Neural progenitor cell (in vitro differentiated cells): ENCODE data around the gene OLFML2B. TPM values are rescaled to one million over a fixed set of nuclear protein-coding genes. Genes with fewer than 3 reads are reported as not detected.

Experiments
- DNase-seq: peaks from one replicate; pipeline ENCODE4 v3.0.0-alpha.2; 2016; ENCODE audit warnings: low spot score
- H2AFZ ChIP-seq: fragments of 200-600 bp; sonication (generic); replicated peaks from 2 replicates; pipeline ENCODE4 v1.6.1; 2016; ENCODE audit warnings: antibody characterized with exemption
- H3F3A ChIP-seq: fragments of 200-600 bp; sonication (generic); 2 replicates; pipeline ENCODE4 v1.6.1; 2016; ENCODE audit warnings: antibody characterized with exemption, low read depth
- H3K27ac ChIP-seq: fragments of 200-600 bp; sonication (generic); 2 replicates; pipeline ENCODE4 v1.5.1; 2016; ENCODE audit warnings: mild to moderate bottlenecking
- H3K27me3 ChIP-seq: fragments of 200-600 bp; sonication (generic); 2 replicates; pipeline ENCODE4 v1.6.1; 2016; ENCODE audit warnings: mild to moderate bottlenecking, moderate library complexity
- H3K36me3 ChIP-seq: fragments of 200-600 bp; sonication (generic); 2 replicates; pipeline ENCODE4 v1.5.1; 2016
- H3K4me1 ChIP-seq: fragments of 200-600 bp; sonication (generic); 2 replicates; pipeline ENCODE4 v1.6.1; 2016; ENCODE audit warnings: mixed run types
- H3K4me2 ChIP-seq: fragments of 200-600 bp; sonication (generic); 2 replicates; pipeline ENCODE4 v1.6.1; 2016
- H3K4me3 ChIP-seq: fragments of 200-600 bp; sonication (generic); 2 replicates; pipeline ENCODE4 v1.5.1; 2016
- H3K79me2 ChIP-seq: fragments of 200-600 bp; sonication (generic); 2 replicates; pipeline ENCODE4 v1.6.1; 2016; ENCODE audit warnings: low read depth
- H3K9ac ChIP-seq: fragments of 200-600 bp; sonication (generic); 2 replicates; pipeline ENCODE4 v1.6.1; 2016
- H3K9me3 ChIP-seq: fragments of 200-600 bp; sonication (generic); 2 replicates; pipeline ENCODE4 v1.5.1; 2016; ENCODE audit warnings: low read depth
- H4K20me1 ChIP-seq: fragments of 200-600 bp; sonication (generic); 2 replicates; pipeline ENCODE4 v1.6.1; 2016; ENCODE audit warnings: low read depth
- H3K27ac Mint-ChIP-seq: 3 replicates; pipeline ENCODE4 v1.8.0; 2021; ENCODE audit warnings: mixed read lengths
- H3K27me3 Mint-ChIP-seq: 2 replicates; pipeline ENCODE4 v1.8.0; 2022; ENCODE audit warnings: low read depth, mild to moderate bottlenecking, inconsistent platforms, moderate library complexity, mixed read lengths; ENCODE audit not compliant: insufficient read depth
- H3K36me3 Mint-ChIP-seq: 3 replicates; pipeline ENCODE4 v1.8.0; 2021; ENCODE audit warnings: mixed read lengths
- H3K4me1 Mint-ChIP-seq: 3 replicates; pipeline ENCODE4 v1.8.0; 2021; ENCODE audit warnings: mixed read lengths
- H3K4me3 Mint-ChIP-seq: 3 replicates; pipeline ENCODE4 v1.8.0; 2021; ENCODE audit warnings: mild to moderate bottlenecking, moderate library complexity, mixed read lengths
- H3K9me3 Mint-ChIP-seq: 3 replicates; pipeline ENCODE4 v1.8.0; 2020; ENCODE audit warnings: mixed read lengths
- EZH2 ChIP-seq: fragments of 200-600 bp; sonication (generic); IDR thresholded peaks from 2 replicates; pipeline ENCODE4 v1.6.1; 2017; ENCODE audit warnings: antibody characterized with exemption, mild to moderate bottlenecking, moderate library complexity
- EZH2phosphoT487 ChIP-seq: fragments of 200-600 bp; sonication (generic); IDR thresholded peaks from 2 replicates; pipeline ENCODE4 v1.6.1; 2017; ENCODE audit warnings: antibody characterized with exemption
- total RNA-seq: library from RNA; depleted of rRNA; stranded (reverse); fragments of >200 nt; gene quantifications from 2 replicates; pipeline ENCODE4 v1.2.3, GENCODE V29; 2015; ENCODE audit warnings: low replicate concordance
- TF ChIP-seq, protein P1 (sequence below): fragments of 200-600 bp; sonication (generic); IDR thresholded peaks from 2 replicates; pipeline ENCODE4 v1.5.1; 2017; ENCODE audit warnings: antibody characterized with exemption, mild to moderate bottlenecking

OLFML2B gene
- total RNA-seq, 1 donor from 2014 or later: 1.3 TPM

DNA sequence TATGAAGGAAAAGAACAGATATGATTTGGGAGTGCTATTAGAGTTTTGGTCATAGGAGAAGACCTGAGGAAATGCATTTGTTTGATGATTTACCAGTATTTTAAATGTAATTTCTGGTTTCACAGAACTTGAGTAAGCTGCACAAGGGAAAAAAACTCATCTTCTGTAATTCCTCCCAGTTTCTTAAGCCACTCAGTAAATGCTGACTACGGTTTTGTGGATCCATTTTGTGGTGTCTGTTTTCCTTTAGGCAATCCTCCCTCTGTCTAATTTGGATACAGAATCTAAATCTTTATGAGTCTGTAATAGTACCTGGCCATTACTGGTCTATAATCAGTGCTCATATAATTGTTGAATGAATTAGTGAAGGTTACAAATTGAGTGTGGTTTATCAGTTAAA is 72.0 kb downstream of the OLFML2B start:
- Mint-ChIP-seq H3K9me3 (no peaks in the 10 kb centered on the region), H3K4me1 (peaks cover 15% of the 10 kb centered on the region), H3K27me3 (no peaks in the 10 kb centered on the region), H3K27ac (no peak overlapping the region), H3K4me3 (no peak overlapping the region), H3K36me3 (no peaks in the 10 kb centered on the region)
- H3K79me2 ChIP-seq: no peaks in the 10 kb centered on the region
- H3F3A ChIP-seq: no peaks in the 10 kb centered on the region
- no peak overlapping the region for H3K9ac ChIP-seq
- no peak overlapping the region for H3K4me2 ChIP-seq
- H3K36me3 ChIP-seq: no peaks in the 10 kb centered on the region
- H3K27me3 ChIP-seq: no peaks in the 10 kb centered on the region
- no peak overlapping the region for H3K4me3 ChIP-seq
- no peaks in the 10 kb centered on the region for H3K9me3 ChIP-seq
- H3K27ac ChIP-seq: no peak overlapping the region
- H3K4me1 ChIP-seq: no peaks in the 10 kb centered on the region
- no peak overlapping the region for H2AFZ ChIP-seq
- TF ChIP-seq EZH2: no peak
- no peak for DNase-seq
- no peaks in the 10 kb centered on the region for H4K20me1 ChIP-seq

DNA sequence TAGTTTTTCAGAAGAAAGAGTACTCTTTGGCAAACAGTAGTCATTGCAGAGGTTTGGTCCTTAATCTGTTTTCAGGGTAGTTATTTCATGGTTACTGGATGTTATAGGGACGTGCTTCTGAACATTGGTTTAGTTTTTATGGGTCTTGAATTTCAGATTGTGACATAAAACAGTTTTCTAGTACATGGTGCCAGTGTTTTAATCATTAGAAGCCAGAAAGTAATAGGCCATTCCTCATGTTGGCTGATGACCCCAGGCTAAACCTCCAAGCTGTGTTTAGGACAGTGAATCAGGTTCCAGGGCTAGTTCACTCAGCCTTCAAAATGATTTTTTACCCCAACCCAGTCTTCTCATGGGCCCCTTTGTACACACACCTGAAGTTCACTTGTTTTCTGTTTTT is 73.3 kb downstream of the OLFML2B start:
- TF ChIP-seq, protein P1, sequence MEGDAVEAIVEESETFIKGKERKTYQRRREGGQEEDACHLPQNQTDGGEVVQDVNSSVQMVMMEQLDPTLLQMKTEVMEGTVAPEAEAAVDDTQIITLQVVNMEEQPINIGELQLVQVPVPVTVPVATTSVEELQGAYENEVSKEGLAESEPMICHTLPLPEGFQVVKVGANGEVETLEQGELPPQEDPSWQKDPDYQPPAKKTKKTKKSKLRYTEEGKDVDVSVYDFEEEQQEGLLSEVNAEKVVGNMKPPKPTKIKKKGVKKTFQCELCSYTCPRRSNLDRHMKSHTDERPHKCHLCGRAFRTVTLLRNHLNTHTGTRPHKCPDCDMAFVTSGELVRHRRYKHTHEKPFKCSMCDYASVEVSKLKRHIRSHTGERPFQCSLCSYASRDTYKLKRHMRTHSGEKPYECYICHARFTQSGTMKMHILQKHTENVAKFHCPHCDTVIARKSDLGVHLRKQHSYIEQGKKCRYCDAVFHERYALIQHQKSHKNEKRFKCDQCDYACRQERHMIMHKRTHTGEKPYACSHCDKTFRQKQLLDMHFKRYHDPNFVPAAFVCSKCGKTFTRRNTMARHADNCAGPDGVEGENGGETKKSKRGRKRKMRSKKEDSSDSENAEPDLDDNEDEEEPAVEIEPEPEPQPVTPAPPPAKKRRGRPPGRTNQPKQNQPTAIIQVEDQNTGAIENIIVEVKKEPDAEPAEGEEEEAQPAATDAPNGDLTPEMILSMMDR: no peak
- TF ChIP-seq EZH2: no peak
- no peak for TF ChIP-seq EZH2phosphoT487
- H3K4me1 ChIP-seq: no peaks in the 10 kb centered on the region
- Mint-ChIP-seq H3K27me3 (no peaks in the 10 kb centered on the region), H3K36me3 (no peaks in the 10 kb centered on the region), H3K4me1 (peaks cover 14% of the 10 kb centered on the region), H3K4me3 (no peak overlapping the region), H3K27ac (no peak overlapping the region), H3K9me3 (no peaks in the 10 kb centered on the region)
- H3K9me3 ChIP-seq: no peaks in the 10 kb centered on the region
- no peak overlapping the region for H2AFZ ChIP-seq
- H3K79me2 ChIP-seq: no peaks in the 10 kb centered on the region
- DNase-seq: no peak
- H3F3A ChIP-seq: no peaks in the 10 kb centered on the region
- no peak overlapping the region for H3K27ac ChIP-seq
- H3K36me3 ChIP-seq: no peaks in the 10 kb centered on the region
- H3K4me2 ChIP-seq: no peak overlapping the region
- H3K9ac ChIP-seq: no peak overlapping the region
- no peak overlapping the region for H3K4me3 ChIP-seq
- no peaks in the 10 kb centered on the region for H3K27me3 ChIP-seq
- H4K20me1 ChIP-seq: no peaks in the 10 kb centered on the region

DNA sequence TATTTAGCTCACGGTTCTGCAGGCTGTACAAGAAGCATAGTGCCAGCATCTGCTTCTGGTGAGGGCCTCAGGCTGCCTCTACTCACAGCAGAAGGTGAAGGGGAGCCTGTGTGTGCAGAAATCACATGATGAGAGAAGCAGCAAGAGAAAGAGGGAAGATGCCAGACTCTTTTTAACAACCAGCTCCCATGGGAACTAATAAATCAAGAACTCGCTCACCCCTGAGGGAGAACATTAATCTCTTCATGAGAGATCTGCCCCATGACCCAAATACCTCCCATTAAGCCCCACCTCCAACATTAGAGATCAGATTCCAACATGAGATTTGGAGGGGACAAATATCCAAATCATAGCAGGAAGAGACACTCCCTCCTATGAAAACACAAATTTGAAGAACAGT is 74.1 kb downstream of the OLFML2B start:
- no peaks in the 10 kb centered on the region for H3K9me3 ChIP-seq
- no peaks in the 10 kb centered on the region for H3K4me1 ChIP-seq
- Mint-ChIP-seq H3K27ac (no peak overlapping the region), H3K9me3 (no peaks in the 10 kb centered on the region), H3K4me3 (no peak overlapping the region), H3K36me3 (peaks cover under 1% of the 10 kb centered on the region), H3K27me3 (no peaks in the 10 kb centered on the region), H3K4me1 (peaks cover 14% of the 10 kb centered on the region)
- no peaks in the 10 kb centered on the region for H3K36me3 ChIP-seq
- no peak overlapping the region for H2AFZ ChIP-seq
- H3K27ac ChIP-seq: no peak overlapping the region
- no peaks in the 10 kb centered on the region for H4K20me1 ChIP-seq
- H3K4me2 ChIP-seq: no peak overlapping the region
- no peaks in the 10 kb centered on the region for H3F3A ChIP-seq
- H3K4me3 ChIP-seq: no peak overlapping the region
- H3K27me3 ChIP-seq: no peaks in the 10 kb centered on the region
- no peak overlapping the region for H3K9ac ChIP-seq
- no peak for DNase-seq
- TF ChIP-seq EZH2phosphoT487: no peak
- no peak for TF ChIP-seq EZH2
- TF ChIP-seq, protein P1: no peak
- H3K79me2 ChIP-seq: no peaks in the 10 kb centered on the region

DNA sequence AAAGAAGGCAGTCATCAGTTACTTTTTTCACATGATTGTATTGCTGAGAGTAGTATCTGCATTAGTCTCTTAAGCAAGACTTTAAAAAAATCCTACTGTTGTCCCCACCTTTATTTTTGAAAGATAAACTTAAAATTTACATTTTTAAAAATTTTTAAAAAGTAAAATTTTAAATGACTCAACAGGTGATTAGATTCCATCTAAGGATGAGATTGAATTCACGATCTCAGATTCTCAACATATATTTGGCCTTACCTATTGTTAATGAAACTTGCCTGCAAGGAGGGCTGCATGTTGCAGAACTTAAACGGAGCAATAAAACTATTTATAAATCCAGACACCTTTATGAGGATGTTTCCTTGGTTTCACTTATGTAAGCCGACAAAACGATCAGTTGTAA is 75.2 kb downstream of the OLFML2B start:
- Mint-ChIP-seq H3K9me3 (no peaks in the 10 kb centered on the region), H3K27ac (no peak overlapping the region), H3K27me3 (no peaks in the 10 kb centered on the region), H3K4me1 (peaks cover 14% of the 10 kb centered on the region), H3K36me3 (peaks cover 2% of the 10 kb centered on the region), H3K4me3 (no peak overlapping the region)
- no peak overlapping the region for H3K4me3 ChIP-seq
- H3K36me3 ChIP-seq: no peaks in the 10 kb centered on the region
- H3K4me2 ChIP-seq: no peak overlapping the region
- no peak for DNase-seq
- no peaks in the 10 kb centered on the region for H3K9me3 ChIP-seq
- H3K79me2 ChIP-seq: no peaks in the 10 kb centered on the region
- no peak overlapping the region for H3K9ac ChIP-seq
- H3K4me1 ChIP-seq: no peaks in the 10 kb centered on the region
- no peaks in the 10 kb centered on the region for H3K27me3 ChIP-seq
- H3F3A ChIP-seq: no peaks in the 10 kb centered on the region
- no peak overlapping the region for H3K27ac ChIP-seq
- no peak overlapping the region for H2AFZ ChIP-seq
- TF ChIP-seq EZH2: no peak
- no peak for TF ChIP-seq EZH2phosphoT487
- TF ChIP-seq, protein P1: no peak
- H4K20me1 ChIP-seq: no peaks in the 10 kb centered on the region
